SK-N-SH treated with all-trans-retinoic acid at 6 μM for 48 hours (cell line): ENCODE results near the gene OR4X1.
"Not testable (repeated sequence)": the region's sequence is repeated elsewhere in the genome, so short reads cannot be mapped to it uniquely, and the experiment has no call there.

Experiments
- ATAC-seq: fragments of 200-7000 bp; cut with Tn5 transposase; 3 replicates; pipeline ENCODE4 v1.9.1; 2020; ENCODE audit warnings: mild to moderate bottlenecking, moderate library complexity
- ARNTL ChIP-seq: fragments of 450-650 bp; formaldehyde crosslinking; IDR thresholded peaks from 2 replicates; pipeline ENCODE4 v1.5.0; 2020; ENCODE audit warnings: low read depth, mild to moderate bottlenecking, moderate library complexity, borderline replicate concordance
- BACH2 ChIP-seq: fragments of 250-450 bp; sonication (Bioruptor Pico); IDR thresholded peaks from 2 replicates; pipeline ENCODE4 v1.9.0; 2021; ENCODE audit warnings: mild to moderate bottlenecking, borderline replicate concordance
- CSDC2 ChIP-seq: fragments of 250-450 bp; sonication (Bioruptor Pico); IDR thresholded peaks from 2 replicates; pipeline ENCODE4 v1.5.0; 2020; ENCODE audit warnings: mild to moderate bottlenecking, moderate library complexity
- GLIS3 ChIP-seq: fragments of 250-450 bp; sonication (Bioruptor Pico); IDR thresholded peaks from 2 replicates; pipeline ENCODE4 v1.5.0; 2020; ENCODE audit warnings: mild to moderate bottlenecking, moderate library complexity
- OSR1 ChIP-seq: fragments of 250-450 bp; sonication (Bioruptor Pico); IDR thresholded peaks from 2 replicates; pipeline ENCODE4 v1.8.0; 2022; ENCODE audit warnings: moderate library complexity, mild to moderate bottlenecking, inconsistent platforms
- PPARA ChIP-seq: fragments of 250-450 bp; sonication (Bioruptor Pico); IDR thresholded peaks from 2 replicates; pipeline ENCODE4 v1.5.0; 2020; ENCODE audit warnings: mild to moderate bottlenecking, borderline replicate concordance
- RARB ChIP-seq: fragments of 250-450 bp; sonication (Bioruptor Pico); IDR thresholded peaks from 2 replicates; pipeline ENCODE4 v1.8.0; 2021; ENCODE audit warnings: mild to moderate bottlenecking, moderate library complexity
- SNAI2 ChIP-seq: fragments of 250-450 bp; sonication (Bioruptor Pico); IDR thresholded peaks from 2 replicates; pipeline ENCODE4 v1.5.0; 2020; ENCODE audit warnings: mild to moderate bottlenecking, moderate library complexity
- TOX ChIP-seq: fragments of 250-450 bp; sonication (Bioruptor Pico); IDR thresholded peaks from 2 replicates; pipeline ENCODE4 v1.8.0; 2021; ENCODE audit warnings: mild to moderate bottlenecking, moderate library complexity, borderline replicate concordance
- ZC3H10 ChIP-seq: fragments of 250-450 bp; sonication (Bioruptor Pico); IDR thresholded peaks from 2 replicates; pipeline ENCODE4 v1.5.1; 2021; ENCODE audit warnings: mild to moderate bottlenecking, moderate library complexity
- ZFP3 ChIP-seq: fragments of 250-450 bp; sonication (Bioruptor Pico); IDR thresholded peaks from 2 replicates; pipeline ENCODE4 v1.5.0; 2020; ENCODE audit warnings: mild to moderate bottlenecking, moderate library complexity
- ZFP30 ChIP-seq: fragments of 450-650 bp; formaldehyde crosslinking; IDR thresholded peaks from 2 replicates; pipeline ENCODE4 v1.5.0; 2022; ENCODE audit warnings: mild to moderate bottlenecking, moderate library complexity
- ZNF565 ChIP-seq: fragments of 450-650 bp; formaldehyde crosslinking; conservative IDR thresholded peaks from 2 replicates; pipeline ENCODE4 v1.5.0; 2020; ENCODE audit warnings: low read depth, mild to moderate bottlenecking, moderate library complexity
- ZNF70 ChIP-seq: fragments of 450-650 bp; formaldehyde crosslinking; IDR thresholded peaks from 2 replicates; pipeline ENCODE4 v1.5.0; 2020; ENCODE audit warnings: mild to moderate bottlenecking, moderate library complexity
- ZNF8 ChIP-seq: fragments of 450-650 bp; formaldehyde crosslinking; IDR thresholded peaks from 2 replicates; pipeline ENCODE4 v1.5.0; 2020; ENCODE audit warnings: mild to moderate bottlenecking, moderate library complexity
- TF ChIP-seq, protein P1 (sequence below): fragments of 250-450 bp; sonication (Bioruptor Pico); IDR thresholded peaks from 2 replicates; pipeline ENCODE4 v1.8.0; 2021; ENCODE audit warnings: low read depth, mild to moderate bottlenecking, moderate library complexity, borderline replicate concordance
- TF ChIP-seq, protein P2 (sequence below): fragments of 250-450 bp; sonication (Bioruptor Pico); IDR thresholded peaks from 2 replicates; pipeline ENCODE4 v1.5.0; 2020; ENCODE audit warnings: mild to moderate bottlenecking, moderate library complexity
- TF ChIP-seq, protein P3 (sequence below): fragments of 250-450 bp; sonication (Bioruptor Pico); IDR thresholded peaks from 2 replicates; pipeline ENCODE4 v1.5.1; 2021; ENCODE audit warnings: mild to moderate bottlenecking, moderate library complexity
- TF ChIP-seq, protein P4 (sequence below): fragments of 250-450 bp; sonication (Bioruptor Pico); IDR thresholded peaks from 2 replicates; pipeline ENCODE4 v1.5.1; 2020; ENCODE audit warnings: low read depth, mild to moderate bottlenecking, moderate library complexity
- TF ChIP-seq, protein P5 (sequence below): fragments of 250-450 bp; sonication (Bioruptor Pico); IDR thresholded peaks from 2 replicates; pipeline ENCODE4 v1.8.0; 2020; ENCODE audit warnings: mild to moderate bottlenecking, moderate library complexity, borderline replicate concordance

OR4X1 gene

DNA sequence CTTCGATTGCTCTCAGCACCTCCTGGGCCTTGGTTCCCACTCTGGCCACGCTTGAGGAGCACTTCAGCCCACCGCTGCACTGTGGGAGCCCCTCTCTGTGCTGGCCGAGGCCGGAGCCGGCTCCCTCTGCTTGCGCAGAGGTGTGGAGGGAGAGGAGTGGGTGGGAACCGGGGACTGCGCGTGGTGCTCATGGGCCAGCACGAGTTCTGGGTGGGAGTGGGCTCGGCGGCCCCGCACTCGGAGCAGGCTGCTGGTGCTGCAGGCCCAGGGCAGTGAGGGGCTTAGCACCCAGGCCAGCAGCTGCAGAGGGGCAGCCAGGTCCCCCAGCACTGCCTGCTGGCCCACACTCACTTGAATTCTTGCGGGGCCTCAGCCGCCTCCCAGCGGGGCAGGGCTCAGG is 34.9 kb upstream of the OR4X1 start:
- no peak for ATAC-seq
- TF ChIP-seq, protein P1, sequence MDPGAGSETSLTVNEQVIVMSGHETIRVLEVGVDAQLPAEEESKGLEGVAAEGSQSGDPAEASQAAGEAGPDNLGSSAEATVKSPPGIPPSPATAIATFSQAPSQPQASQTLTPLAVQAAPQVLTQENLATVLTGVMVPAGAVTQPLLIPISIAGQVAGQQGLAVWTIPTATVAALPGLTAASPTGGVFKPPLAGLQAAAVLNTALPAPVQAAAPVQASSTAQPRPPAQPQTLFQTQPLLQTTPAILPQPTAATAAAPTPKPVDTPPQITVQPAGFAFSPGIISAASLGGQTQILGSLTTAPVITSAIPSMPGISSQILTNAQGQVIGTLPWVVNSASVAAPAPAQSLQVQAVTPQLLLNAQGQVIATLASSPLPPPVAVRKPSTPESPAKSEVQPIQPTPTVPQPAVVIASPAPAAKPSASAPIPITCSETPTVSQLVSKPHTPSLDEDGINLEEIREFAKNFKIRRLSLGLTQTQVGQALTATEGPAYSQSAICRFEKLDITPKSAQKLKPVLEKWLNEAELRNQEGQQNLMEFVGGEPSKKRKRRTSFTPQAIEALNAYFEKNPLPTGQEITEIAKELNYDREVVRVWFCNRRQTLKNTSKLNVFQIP (CRISPR knock-in tag) = no peak

DNA sequence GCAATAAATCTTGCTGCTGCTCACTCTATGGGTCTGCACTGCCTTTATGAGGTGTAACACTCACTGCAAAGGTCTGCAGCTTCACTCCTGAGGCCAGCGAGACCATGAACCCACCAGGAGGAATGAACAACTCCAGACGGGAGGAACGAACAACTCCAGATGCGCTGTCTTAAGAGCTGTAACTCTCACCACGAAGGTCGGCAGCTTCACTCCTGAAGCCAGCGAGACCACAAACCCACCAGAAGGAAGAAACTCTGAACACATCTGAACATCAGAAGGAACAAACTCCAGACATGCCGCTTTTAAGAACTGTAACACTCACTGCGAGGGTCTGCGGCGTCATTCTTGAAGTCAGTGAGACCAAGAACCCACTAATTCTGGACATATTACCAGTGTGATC is 33.6 kb upstream of the OR4X1 start:
- ATAC-seq = not testable (repeated sequence)

DNA sequence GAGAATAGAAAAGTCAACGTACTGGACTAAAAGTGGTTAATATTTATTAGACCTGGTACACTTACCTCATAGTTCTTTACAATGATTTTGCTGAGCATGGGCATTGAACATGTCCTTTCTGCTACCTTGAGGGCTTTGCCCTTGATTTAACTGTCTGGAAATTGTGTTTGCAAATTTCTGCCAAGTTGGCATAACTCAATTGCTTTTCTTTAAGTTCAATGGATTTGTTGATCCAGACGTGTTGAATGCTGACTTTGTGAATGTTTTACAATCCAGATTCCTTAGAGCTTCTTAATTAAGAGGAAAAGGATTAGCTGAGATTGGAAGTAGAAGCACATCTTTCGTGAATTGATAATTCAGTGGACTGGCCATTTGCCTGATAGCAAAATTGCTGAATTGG is 25.9 kb upstream of the OR4X1 start:
- no peak for TF ChIP-seq ZFP3 (CRISPR knock-in tag)
- TF ChIP-seq, protein P2, sequence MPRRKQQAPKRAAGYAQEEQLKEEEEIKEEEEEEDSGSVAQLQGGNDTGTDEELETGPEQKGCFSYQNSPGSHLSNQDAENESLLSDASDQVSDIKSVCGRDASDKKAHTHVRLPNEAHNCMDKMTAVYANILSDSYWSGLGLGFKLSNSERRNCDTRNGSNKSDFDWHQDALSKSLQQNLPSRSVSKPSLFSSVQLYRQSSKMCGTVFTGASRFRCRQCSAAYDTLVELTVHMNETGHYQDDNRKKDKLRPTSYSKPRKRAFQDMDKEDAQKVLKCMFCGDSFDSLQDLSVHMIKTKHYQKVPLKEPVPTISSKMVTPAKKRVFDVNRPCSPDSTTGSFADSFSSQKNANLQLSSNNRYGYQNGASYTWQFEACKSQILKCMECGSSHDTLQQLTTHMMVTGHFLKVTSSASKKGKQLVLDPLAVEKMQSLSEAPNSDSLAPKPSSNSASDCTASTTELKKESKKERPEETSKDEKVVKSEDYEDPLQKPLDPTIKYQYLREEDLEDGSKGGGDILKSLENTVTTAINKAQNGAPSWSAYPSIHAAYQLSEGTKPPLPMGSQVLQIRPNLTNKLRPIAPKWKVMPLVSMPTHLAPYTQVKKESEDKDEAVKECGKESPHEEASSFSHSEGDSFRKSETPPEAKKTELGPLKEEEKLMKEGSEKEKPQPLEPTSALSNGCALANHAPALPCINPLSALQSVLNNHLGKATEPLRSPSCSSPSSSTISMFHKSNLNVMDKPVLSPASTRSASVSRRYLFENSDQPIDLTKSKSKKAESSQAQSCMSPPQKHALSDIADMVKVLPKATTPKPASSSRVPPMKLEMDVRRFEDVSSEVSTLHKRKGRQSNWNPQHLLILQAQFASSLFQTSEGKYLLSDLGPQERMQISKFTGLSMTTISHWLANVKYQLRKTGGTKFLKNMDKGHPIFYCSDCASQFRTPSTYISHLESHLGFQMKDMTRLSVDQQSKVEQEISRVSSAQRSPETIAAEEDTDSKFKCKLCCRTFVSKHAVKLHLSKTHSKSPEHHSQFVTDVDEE (CRISPR knock-in tag) = no peak
- no peak for TF ChIP-seq GLIS3
- TF ChIP-seq ZNF565 = no peak
- TF ChIP-seq ARNTL (CRISPR knock-in tag) = no peak
- ATAC-seq = no peak

DNA sequence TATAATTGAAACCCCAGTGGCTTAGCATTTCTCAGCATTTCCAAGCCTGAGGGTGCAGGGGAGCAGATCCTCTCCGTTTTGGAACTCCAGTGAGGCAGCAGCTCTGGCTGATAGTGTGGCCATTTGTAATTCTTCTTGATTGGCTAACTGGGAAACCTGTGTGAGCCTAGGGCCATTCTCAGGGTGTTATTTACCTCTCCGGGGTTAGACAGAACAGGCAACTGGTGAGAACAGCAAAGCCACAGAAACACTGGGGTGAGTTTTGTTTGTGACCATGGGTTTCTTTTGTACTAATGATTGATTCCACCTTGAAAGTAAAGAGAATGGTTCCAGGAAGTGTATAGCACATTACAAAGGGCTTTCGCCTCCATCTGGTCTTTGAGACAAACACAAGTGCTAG is 21.2 kb upstream of the OR4X1 start:
- TF ChIP-seq ZC3H10 (CRISPR knock-in tag) = no peak
- TF ChIP-seq ZFP30 (CRISPR knock-in tag) = no peak
- no peak for TF ChIP-seq OSR1
- TF ChIP-seq, protein P3, sequence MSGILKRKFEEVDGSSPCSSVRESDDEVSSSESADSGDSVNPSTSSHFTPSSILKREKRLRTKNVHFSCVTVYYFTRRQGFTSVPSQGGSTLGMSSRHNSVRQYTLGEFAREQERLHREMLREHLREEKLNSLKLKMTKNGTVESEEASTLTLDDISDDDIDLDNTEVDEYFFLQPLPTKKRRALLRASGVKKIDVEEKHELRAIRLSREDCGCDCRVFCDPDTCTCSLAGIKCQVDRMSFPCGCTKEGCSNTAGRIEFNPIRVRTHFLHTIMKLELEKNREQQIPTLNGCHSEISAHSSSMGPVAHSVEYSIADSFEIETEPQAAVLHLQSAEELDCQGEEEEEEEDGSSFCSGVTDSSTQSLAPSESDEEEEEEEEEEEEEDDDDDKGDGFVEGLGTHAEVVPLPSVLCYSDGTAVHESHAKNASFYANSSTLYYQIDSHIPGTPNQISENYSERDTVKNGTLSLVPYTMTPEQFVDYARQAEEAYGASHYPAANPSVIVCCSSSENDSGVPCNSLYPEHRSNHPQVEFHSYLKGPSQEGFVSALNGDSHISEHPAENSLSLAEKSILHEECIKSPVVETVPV (CRISPR knock-in tag) = no peak
- TF ChIP-seq SNAI2 (CRISPR knock-in tag) = no peak
- no peak for TF ChIP-seq ZNF8 (CRISPR knock-in tag)
- TF ChIP-seq PPARA = no peak
- no peak for TF ChIP-seq BACH2
- TF ChIP-seq, protein P4, sequence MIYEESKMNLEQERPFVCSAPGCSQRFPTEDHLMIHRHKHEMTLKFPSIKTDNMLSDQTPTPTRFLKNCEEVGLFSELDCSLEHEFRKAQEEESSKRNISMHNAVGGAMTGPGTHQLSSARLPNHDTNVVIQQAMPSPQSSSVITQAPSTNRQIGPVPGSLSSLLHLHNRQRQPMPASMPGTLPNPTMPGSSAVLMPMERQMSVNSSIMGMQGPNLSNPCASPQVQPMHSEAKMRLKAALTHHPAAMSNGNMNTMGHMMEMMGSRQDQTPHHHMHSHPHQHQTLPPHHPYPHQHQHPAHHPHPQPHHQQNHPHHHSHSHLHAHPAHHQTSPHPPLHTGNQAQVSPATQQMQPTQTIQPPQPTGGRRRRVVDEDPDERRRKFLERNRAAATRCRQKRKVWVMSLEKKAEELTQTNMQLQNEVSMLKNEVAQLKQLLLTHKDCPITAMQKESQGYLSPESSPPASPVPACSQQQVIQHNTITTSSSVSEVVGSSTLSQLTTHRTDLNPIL = no peak
- TF ChIP-seq GLIS3 = no peak
- no peak for TF ChIP-seq TOX (CRISPR knock-in tag)
- no peak for TF ChIP-seq RARB (CRISPR knock-in tag)
- no peak for TF ChIP-seq ZNF70 (CRISPR knock-in tag)
- no peak for ATAC-seq

DNA sequence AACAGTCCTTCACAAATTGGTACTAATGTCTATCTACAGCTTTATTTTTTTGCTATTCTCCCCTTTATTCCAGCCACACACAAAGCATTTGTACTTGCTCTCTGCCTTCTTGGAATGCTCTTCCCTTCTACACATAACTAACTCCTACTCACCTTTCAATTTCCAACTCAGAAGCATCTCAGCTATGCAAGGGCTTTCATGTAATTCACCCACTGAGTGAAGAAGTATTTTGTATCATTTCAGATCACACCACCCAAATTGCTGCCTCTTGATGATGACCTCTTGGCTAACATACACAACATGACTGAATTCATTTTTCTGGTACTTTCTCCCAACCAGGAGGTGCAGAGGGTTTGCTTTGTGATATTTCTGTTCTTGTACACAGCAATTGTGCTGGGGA is 18.9 kb upstream of the OR4X1 start, which contains the start of gene OR4X2:
Gene OR4X2 (plus strand): TSS at position 301 of the 400 bp plus-strand sequence. CDS start 0 bp downstream, at position 301.
- TF ChIP-seq, protein P4 = no peak
- TF ChIP-seq ARNTL (CRISPR knock-in tag) (no peak), ZNF565 (no peak), BACH2 (no peak), PPARA (no peak), CSDC2 (CRISPR knock-in tag) (no peak), RARB (CRISPR knock-in tag) (no peak), OSR1 (no peak), ZNF8 (CRISPR knock-in tag) (no peak)
- TF ChIP-seq, protein P1 (CRISPR knock-in tag) = no peak
- TF ChIP-seq, protein P5, sequence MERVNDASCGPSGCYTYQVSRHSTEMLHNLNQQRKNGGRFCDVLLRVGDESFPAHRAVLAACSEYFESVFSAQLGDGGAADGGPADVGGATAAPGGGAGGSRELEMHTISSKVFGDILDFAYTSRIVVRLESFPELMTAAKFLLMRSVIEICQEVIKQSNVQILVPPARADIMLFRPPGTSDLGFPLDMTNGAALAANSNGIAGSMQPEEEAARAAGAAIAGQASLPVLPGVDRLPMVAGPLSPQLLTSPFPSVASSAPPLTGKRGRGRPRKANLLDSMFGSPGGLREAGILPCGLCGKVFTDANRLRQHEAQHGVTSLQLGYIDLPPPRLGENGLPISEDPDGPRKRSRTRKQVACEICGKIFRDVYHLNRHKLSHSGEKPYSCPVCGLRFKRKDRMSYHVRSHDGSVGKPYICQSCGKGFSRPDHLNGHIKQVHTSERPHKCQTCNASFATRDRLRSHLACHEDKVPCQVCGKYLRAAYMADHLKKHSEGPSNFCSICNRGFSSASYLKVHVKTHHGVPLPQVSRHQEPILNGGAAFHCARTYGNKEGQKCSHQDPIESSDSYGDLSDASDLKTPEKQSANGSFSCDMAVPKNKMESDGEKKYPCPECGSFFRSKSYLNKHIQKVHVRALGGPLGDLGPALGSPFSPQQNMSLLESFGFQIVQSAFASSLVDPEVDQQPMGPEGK (CRISPR knock-in tag) = no peak
- ATAC-seq = no peak
